Breast epithelium (tissue), 4 donors: ENCODE results near the gene DIS3L. TPM values are rescaled to one million over a fixed set of nuclear protein-coding genes. Genes with fewer than 3 reads are reported as not detected.
A peak's percentile ranks its signal among the peaks of the same experiment; 100 is the strongest.
"Not testable (repeated sequence)": the region's sequence is repeated elsewhere in the genome, so short reads cannot be mapped to it uniquely, and the experiment has no call there.

Experiments used
- DNase-seq, 2 donors: peaks; one replicate each; pipeline ENCODE4 v3.0.0-alpha.2; 2019; ENCODE audit warnings: low spot score in 2 of 2
- H3K27ac ChIP-seq, 2 donors: fragments of 200-600 bp; sonication (generic) in 1 of 2; one replicate each; pipeline ENCODE4 v1.5.1; 2016 to 2019; ENCODE audit warnings: mild to moderate bottlenecking in 1 of 2
- H3K27me3 ChIP-seq, 2 donors: fragments of 200-600 bp; sonication (generic) in 1 of 2; one replicate each; pipeline versions ENCODE4 v1.5.1 to v1.6.0; 2017 to 2019; ENCODE audit warnings: control low read depth in 1 of 2, mild to moderate bottlenecking in 1 of 2
- H3K36me3 ChIP-seq: fragments of 200-600 bp; one replicate; pipeline ENCODE4 v1.5.1; 2019
- H3K4me1 ChIP-seq, 2 donors: fragments of 200-600 bp; sonication (generic); one replicate each; pipeline ENCODE4 v1.5.1; 2016 to 2019; ENCODE audit warnings: control low read depth in 1 of 2
- H3K4me3 ChIP-seq, 3 donors: fragments of 200-600 bp; sonication (generic); 1 replicate in 2 of 3; 2 replicates in 1 of 3; pipeline ENCODE4 v1.5.1; 2016 to 2019; ENCODE audit warnings: mild to moderate bottlenecking in 3 of 3, moderate library complexity in 2 of 3
- H3K9me3 ChIP-seq, 2 donors: fragments of 200-600 bp; sonication (generic) in 1 of 2; one replicate each; pipeline ENCODE4 v1.5.1; 2016 to 2019; ENCODE audit warnings: control low read depth in 1 of 2
- POLR2A ChIP-seq: fragments of 450-650 bp; IDR thresholded peaks from one replicate; pipeline ENCODE4 v1.6.1; 2016; ENCODE audit warnings: antibody characterized with exemption, mild to moderate bottlenecking, moderate library complexity
- POLR2AphosphoS5 ChIP-seq, 3 donors: sonication (generic); formaldehyde crosslinking; IDR thresholded peaks; one replicate each; pipeline ENCODE4 v1.6.1; 2017; ENCODE audit warnings: antibody characterized with exemption in 3 of 3
- intact Hi-C: fragments of 100-400 bp; cut with DNase I; formaldehyde crosslinking; loops from one replicate; pipeline ENCODE4 v1.15.1; 2023; ENCODE audit warnings: low total_unique reads
- total RNA-seq, 3 donors: library from RNA; depleted of rRNA; stranded (reverse); fragments of >200 nt; gene quantifications; one replicate each; pipeline ENCODE4 v1.1.0, GENCODE V29; 2016
- TF ChIP-seq, protein P1 (sequence below), 3 donors: fragments of 450-650 bp; IDR thresholded peaks; one replicate each; pipeline ENCODE4 v1.5.1; 2016 to 2017; ENCODE audit warnings: antibody characterized with exemption in 3 of 3, mild to moderate bottlenecking in 3 of 3, moderate library complexity in 3 of 3

DIS3L gene
- total RNA-seq, 3 donors from 2014 or later = 37.0 to 46.4 (median 43.2) TPM

DNA sequence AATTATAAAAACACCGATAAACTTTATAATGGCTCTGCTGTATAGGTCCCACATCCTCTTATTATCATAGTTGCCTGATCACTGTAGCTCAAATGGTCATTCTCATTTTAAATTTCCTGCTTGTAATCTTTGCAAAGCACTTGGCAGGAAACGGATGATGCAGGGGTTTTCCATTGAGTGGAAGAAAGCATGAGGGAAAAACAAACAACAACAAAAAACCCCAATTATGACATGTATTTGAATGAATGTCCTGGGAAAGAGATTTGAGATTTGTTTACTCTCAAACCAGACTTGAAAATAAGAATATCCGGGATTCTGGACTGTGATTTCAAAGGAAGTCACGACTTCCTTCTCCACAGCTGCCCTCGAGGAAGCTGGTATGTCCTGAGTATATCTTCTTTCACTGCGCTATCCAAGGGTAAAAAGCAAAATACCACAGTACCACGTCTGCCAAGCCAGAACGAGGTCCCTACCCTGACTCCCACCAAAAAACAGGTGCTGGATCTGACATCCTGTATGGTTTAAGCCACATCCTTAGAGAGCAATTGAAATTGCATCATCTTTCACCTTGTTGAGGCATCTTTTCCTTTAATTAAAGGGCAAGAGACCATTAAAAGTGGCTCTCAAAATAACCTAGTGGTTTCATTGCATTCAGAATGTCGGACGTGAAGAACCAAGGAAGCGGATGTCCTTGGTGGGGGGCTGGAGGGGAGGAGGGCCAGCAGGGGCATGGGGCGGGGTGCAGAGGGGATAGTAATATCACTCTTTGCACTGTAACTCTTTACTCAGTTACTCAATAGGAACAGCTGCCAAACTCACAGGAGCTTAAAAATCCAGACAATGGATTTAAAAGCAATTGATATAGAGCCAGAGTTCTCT, 76.6 kb downstream of the DIS3L start:
- no peaks in the 10 kb centered on the region for H3K36me3 ChIP-seq
- H3K9me3 ChIP-seq = peaks cover 0 to 9% of the 10 kb centered on the region in 2 donors
- H3K27me3 ChIP-seq = no peaks in the 10 kb centered on the region
- DNase-seq = no peak
- intact Hi-C loops = no loop called here
- no peaks in the 10 kb centered on the region for H3K4me1 ChIP-seq
- peak overlapping the region; percentile 29 to 59 (median 36) for H3K4me3 ChIP-seq
- TF ChIP-seq POLR2AphosphoS5 (IDR thresholded peaks at IDR 0.05) = no peak
- peak overlapping the region; percentile 38 to 72 for H3K27ac ChIP-seq

GRCh38 chr15:66374179-66374578, 80.8 kb downstream of the DIS3L start:
- no peak overlapping the region for H3K27ac ChIP-seq
- no peak for DNase-seq
- H3K9me3 ChIP-seq = peaks cover 0 to 9% of the 10 kb centered on the region in 2 donors
- no peak overlapping the region for H3K4me3 ChIP-seq
- intact Hi-C loops = no loop called here
- TF ChIP-seq, protein P1, sequence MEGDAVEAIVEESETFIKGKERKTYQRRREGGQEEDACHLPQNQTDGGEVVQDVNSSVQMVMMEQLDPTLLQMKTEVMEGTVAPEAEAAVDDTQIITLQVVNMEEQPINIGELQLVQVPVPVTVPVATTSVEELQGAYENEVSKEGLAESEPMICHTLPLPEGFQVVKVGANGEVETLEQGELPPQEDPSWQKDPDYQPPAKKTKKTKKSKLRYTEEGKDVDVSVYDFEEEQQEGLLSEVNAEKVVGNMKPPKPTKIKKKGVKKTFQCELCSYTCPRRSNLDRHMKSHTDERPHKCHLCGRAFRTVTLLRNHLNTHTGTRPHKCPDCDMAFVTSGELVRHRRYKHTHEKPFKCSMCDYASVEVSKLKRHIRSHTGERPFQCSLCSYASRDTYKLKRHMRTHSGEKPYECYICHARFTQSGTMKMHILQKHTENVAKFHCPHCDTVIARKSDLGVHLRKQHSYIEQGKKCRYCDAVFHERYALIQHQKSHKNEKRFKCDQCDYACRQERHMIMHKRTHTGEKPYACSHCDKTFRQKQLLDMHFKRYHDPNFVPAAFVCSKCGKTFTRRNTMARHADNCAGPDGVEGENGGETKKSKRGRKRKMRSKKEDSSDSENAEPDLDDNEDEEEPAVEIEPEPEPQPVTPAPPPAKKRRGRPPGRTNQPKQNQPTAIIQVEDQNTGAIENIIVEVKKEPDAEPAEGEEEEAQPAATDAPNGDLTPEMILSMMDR (IDR thresholded peaks at IDR 0.05) = no peak
- H3K36me3 ChIP-seq = no peaks in the 10 kb centered on the region
- H3K4me1 ChIP-seq = no peaks in the 10 kb centered on the region
- H3K27me3 ChIP-seq = no peaks in the 10 kb centered on the region

DNA sequence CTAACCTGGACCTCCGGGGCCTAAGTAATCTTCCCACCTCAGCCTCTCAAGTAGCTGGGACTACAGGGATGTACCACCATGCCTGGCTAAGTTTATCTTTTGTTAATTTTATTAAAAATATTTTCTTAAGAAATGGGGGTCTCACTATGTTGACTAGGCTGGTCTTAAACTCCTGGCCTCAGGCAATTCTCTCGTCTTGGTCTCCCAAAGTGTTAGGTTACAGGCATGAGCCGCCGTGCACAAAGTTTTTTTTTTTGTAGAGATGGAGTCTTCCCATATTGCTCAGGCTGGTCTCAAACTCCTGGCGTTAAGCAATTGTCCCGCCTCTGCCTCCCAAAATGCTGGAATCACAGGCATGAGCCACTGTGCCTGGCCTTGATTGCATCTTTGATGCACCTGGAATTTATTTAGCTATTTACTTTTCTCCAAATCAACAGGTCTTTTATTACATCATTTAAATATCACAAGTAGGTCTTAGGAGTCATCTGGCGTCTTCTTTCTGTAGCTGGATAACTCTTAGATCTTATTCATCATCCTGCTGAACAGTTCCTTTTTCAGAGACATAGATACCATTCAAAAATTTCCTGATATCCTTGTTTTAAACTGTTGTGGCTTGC, 85.6 kb downstream of the DIS3L start:
- intact Hi-C loops = no loop called here
- no peak overlapping the region for H3K4me3 ChIP-seq
- H3K9me3 ChIP-seq = peaks cover 0 to 9% of the 10 kb centered on the region in 2 donors
- H3K36me3 ChIP-seq = no peaks in the 10 kb centered on the region
- TF ChIP-seq, protein P1 (IDR thresholded peaks at IDR 0.05) = no peak
- TF ChIP-seq POLR2A = no peak
- no peak for TF ChIP-seq POLR2AphosphoS5 (IDR thresholded peaks at IDR 0.05)
- DNase-seq = no peak
- H3K4me1 ChIP-seq = no peaks in the 10 kb centered on the region
- H3K27ac ChIP-seq = no peak overlapping the region
- H3K27me3 ChIP-seq = no peaks in the 10 kb centered on the region

DNA sequence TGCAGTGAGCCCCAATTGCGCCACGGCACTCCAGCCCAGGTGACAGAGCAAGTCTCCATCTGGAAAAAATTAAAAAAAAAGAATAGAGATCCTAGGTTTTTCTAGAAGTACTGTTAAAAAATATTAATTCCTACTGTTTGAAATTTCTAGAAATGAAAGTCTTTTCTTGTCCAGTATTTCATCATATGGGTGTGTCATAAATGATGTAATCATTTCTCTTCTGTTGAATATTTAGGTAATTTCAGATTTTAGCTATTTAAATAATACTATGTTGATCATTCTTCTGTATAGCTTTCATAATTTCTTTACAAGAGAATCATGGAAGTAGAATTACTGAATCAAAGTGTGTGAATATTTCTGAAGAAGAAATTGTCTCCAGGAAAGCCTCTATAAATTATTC, 88.0 kb downstream of the DIS3L start:
- not testable (repeated sequence) for H3K27me3 ChIP-seq

More for the DNA sequence above, 88.0 kb downstream of the DIS3L start:
- H3K9me3 ChIP-seq, H3K4me3 ChIP-seq, DNase-seq, intact Hi-C loops, H3K27ac ChIP-seq, H3K36me3 ChIP-seq, H3K4me1 ChIP-seq: not testable (repeated sequence)

Other genes with a start within 250 kb of the DIS3L start
- gene MEGF11, start 39.8 kb upstream of the DIS3L start, total RNA-seq = not detected
- 1 to 10 TPM; 5.0 to 9.7 (median 6.6) TPM for gene TIPIN, start 63.1 kb downstream of the DIS3L start, total RNA-seq
- 10 to 100 TPM; 29.2 to 59.7 (median 38.5) TPM for gene MAP2K1, start 93.3 kb downstream of the DIS3L start, total RNA-seq
- gene SNAPC5, start 204.2 kb downstream of the DIS3L start, total RNA-seq = 10 to 100 TPM; 26.9 to 35.1 (median 31.5) TPM
- 1,000 to 10,000 TPM; 3,770 to 3,861 (median 3,828) TPM for gene RPL4, start 211.3 kb downstream of the DIS3L start, total RNA-seq
- gene ZWILCH, start 211.8 kb downstream of the DIS3L start, total RNA-seq = 1 to 10 TPM; 4.0 to 8.2 (median 7.6) TPM